Renal cortical epithelial cell (primary cell): ENCODE data around the gene TLK1. TPM values are rescaled to one million over a fixed set of nuclear protein-coding genes. Genes with fewer than 3 reads are reported as not detected.
"Not testable (repeated sequence)": the region's sequence is repeated elsewhere in the genome, so short reads cannot be mapped to it uniquely, and the experiment has no call there.

Source experiments
- DNase-seq: peaks from one replicate; pipeline ENCODE4 v3.0.0-alpha.2; 2011; ENCODE audit warnings: low read depth
- total RNA-seq: library from RNA; depleted of rRNA; stranded (reverse); fragments of >200 nt; gene quantifications from 2 replicates; pipeline ENCODE4 v1.2.3, GENCODE V29; 2014

TLK1 gene
- total RNA-seq, 1 donor from 2014 or later, result 58.8 TPM

- no peak for DNase-seq
Observed at GRCh38 chr2:171083451-171083850, 77.2 kb downstream of the TLK1 start.

GRCh38 chr2:171081649-171082111, 79.0 kb downstream of the TLK1 start:
- DNase-seq, result no peak

- DNase-seq, result no peak
Observed at GRCh38 chr2:171080607-171081006, 80.1 kb downstream of the TLK1 start.

- DNase-seq, result not testable (repeated sequence)
Observed at GRCh38 chr2:171076422-171076821, 84.3 kb downstream of the TLK1 start.

- DNase-seq, result no peak
Observed at GRCh38 chr2:171072164-171072563, 88.5 kb downstream of the TLK1 start.

- no peak for DNase-seq
Observed at GRCh38 chr2:171069286-171069956, 91.3 kb downstream of the TLK1 start.

GRCh38 chr2:171066110-171066509, 94.6 kb downstream of the TLK1 start:
- no peak for DNase-seq

GRCh38 chr2:171057575-171057974, 103.1 kb downstream of the TLK1 start:
- DNase-seq, result no peak

- DNase-seq, result no peak
Observed at GRCh38 chr2:171056307-171056706, 104.4 kb downstream of the TLK1 start.

- DNase-seq, result no peak
Observed at GRCh38 chr2:171049691-171050090, 111.0 kb downstream of the TLK1 start.

- no peak for DNase-seq
Observed at GRCh38 chr2:171046048-171046560, 114.6 kb downstream of the TLK1 start.

GRCh38 chr2:171044416-171044815, 116.3 kb downstream of the TLK1 start:
- DNase-seq, result no peak

GRCh38 chr2:171042253-171042969, 118.3 kb downstream of the TLK1 start:
- DNase-seq, result no peak

GRCh38 chr2:171036532-171036931, 124.2 kb downstream of the TLK1 start:
- DNase-seq, result no peak

- no peak for DNase-seq
Observed at GRCh38 chr2:171034315-171034714, 126.4 kb downstream of the TLK1 start.

GRCh38 chr2:171025214-171025613, 135.5 kb downstream of the TLK1 start:
- no peak for DNase-seq

- no peak for DNase-seq
Observed at GRCh38 chr2:171018522-171018921, 142.2 kb downstream of the TLK1 start.

- DNase-seq, result no peak
Observed at GRCh38 chr2:171016125-171016524, 144.6 kb downstream of the TLK1 start.

- no peak for DNase-seq
Observed at GRCh38 chr2:171013851-171014250, 146.8 kb downstream of the TLK1 start.

GRCh38 chr2:171009386-171009785, 151.3 kb downstream of the TLK1 start:
- no peak for DNase-seq

- DNase-seq, result no peak
Observed at GRCh38 chr2:171008550-171009205, 152.0 kb downstream of the TLK1 start.

GRCh38 chr2:171004833-171005232, 155.9 kb downstream of the TLK1 start:
- no peak for DNase-seq

GRCh38 chr2:171004363-171004762, 156.3 kb downstream of the TLK1 start:
- DNase-seq, result no peak
